ENCODE measurements around the gene LRRC53.

The LRRC53 gene

DNA sequence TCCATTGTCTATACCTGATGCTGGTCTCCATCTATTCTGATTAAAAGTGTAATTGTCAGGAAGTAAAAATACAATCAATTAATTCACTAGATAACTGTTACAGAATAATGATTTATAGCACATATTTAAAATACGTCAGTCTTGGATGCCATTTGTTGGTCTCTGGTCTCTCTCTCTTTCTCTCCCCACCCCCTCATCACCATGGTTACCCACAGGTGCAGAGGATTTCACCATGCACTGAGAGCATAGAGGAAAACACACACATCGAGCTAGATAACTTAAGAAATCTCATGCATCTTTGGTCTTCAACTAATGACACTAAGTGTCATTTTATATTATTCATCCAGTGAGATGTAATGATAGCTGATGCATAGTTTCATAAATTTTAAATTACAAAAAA is 33.4 kb downstream of the LRRC53 start:
- H3K4me3 ChIP-seq (ENCODE audit: low read depth, low read length): no peak overlapping the region
- DNase-seq (ENCODE audit: low read depth): no peak
- TF ChIP-seq, protein P1, sequence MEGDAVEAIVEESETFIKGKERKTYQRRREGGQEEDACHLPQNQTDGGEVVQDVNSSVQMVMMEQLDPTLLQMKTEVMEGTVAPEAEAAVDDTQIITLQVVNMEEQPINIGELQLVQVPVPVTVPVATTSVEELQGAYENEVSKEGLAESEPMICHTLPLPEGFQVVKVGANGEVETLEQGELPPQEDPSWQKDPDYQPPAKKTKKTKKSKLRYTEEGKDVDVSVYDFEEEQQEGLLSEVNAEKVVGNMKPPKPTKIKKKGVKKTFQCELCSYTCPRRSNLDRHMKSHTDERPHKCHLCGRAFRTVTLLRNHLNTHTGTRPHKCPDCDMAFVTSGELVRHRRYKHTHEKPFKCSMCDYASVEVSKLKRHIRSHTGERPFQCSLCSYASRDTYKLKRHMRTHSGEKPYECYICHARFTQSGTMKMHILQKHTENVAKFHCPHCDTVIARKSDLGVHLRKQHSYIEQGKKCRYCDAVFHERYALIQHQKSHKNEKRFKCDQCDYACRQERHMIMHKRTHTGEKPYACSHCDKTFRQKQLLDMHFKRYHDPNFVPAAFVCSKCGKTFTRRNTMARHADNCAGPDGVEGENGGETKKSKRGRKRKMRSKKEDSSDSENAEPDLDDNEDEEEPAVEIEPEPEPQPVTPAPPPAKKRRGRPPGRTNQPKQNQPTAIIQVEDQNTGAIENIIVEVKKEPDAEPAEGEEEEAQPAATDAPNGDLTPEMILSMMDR (IDR thresholded peaks at IDR 0.05; ENCODE audit: control insufficient read depth, extremely low read depth, insufficient read depth): no peak

DNA sequence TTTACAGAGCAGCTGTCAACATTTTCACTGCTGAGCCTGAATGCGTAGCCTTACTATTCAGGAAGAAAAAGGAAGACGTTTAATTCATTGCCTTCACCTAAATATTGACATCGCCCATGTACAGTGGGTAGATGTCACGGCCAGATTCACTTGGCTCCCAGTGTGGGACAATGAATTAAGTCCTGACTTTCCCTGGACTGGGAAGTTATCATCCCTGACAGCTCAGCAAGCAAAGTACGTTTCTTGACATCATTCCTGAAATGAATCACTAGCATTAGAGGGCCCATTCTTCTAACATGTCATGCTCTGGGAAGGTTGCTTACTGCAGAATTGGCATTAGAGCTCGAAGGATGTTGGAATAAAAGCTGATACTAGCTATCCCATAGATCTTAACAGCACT is 37.8 kb downstream of the LRRC53 start:
- no peak overlapping the region for H3K4me3 ChIP-seq (ENCODE audit: low read depth, low read length)
- no peak for DNase-seq (ENCODE audit: low read depth)
- TF ChIP-seq, protein P1 (IDR thresholded peaks at IDR 0.05; ENCODE audit: control insufficient read depth, extremely low read depth, insufficient read depth): no peak

DNA sequence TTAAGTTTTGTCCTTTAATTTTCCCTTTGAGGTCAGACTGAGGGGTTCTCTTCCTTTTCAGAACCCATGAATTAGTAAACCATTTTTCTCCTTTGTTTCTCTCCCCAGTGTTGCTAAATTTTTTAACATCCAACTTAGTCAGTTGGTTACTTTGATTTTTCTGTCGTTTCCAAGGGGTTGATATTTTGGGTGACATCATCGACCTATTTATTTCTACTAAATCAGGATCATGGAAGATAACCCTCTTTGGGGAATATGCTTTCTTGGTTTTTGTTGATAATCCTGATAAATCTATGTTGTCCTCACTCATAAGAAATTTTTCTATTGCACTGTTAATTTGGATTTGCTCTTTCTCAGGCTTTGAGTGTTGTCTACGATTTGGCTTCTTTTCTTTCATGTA is 40.9 kb downstream of the LRRC53 start:
- TF ChIP-seq, protein P1 (IDR thresholded peaks at IDR 0.05; ENCODE audit: control insufficient read depth, extremely low read depth, insufficient read depth): no peak
- H3K4me3 ChIP-seq (ENCODE audit: low read depth, low read length): no peak overlapping the region
- no peak for DNase-seq (ENCODE audit: low read depth)

DNA sequence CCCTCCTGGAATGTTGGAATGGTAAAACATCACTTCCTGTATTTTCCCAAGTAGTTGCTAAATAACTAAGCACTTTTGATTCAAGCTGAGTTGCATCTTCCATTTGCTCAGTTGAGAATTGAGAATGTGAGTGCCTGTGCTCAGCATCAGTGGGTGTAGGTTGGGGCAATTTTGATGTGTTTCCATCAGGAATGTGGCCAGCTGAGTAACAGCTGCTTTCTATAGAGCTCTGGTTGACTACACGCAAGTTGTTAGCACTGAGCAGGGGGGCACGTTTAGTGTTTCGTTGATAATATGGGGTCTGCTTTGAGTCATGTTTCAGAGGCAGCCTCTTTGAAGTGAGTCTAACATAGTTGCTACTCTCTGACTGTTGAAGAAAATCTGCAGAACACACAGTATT is 41.5 kb downstream of the LRRC53 start:
- DNase-seq (ENCODE audit: low read depth): no peak
- TF ChIP-seq, protein P1 (IDR thresholded peaks at IDR 0.05; ENCODE audit: control insufficient read depth, extremely low read depth, insufficient read depth): no peak
- H3K4me3 ChIP-seq (ENCODE audit: low read depth, low read length): no peak overlapping the region

DNA sequence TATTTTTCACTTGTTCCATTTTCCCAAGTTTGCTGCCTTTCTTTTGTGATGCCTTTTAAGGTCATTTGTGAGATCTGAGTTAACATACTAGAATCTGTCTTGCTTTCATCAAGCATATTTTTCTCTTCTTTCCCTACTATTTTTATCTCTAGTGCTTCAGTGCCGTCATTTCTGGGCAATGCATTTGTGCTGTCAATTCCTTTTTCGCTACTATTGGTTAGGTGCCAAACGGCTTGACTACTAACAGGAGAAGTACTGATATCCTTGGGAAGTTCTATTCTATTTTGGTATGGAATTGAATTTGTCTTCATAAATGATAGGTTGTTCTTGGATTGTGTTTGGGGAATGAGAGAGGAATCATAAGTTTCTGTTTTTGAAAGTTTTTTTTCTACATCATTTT is 42.2 kb downstream of the LRRC53 start:
- H3K4me3 ChIP-seq (ENCODE audit: low read depth, low read length): no peak overlapping the region
- no peak for DNase-seq (ENCODE audit: low read depth)
- TF ChIP-seq, protein P1 (IDR thresholded peaks at IDR 0.05; ENCODE audit: control insufficient read depth, extremely low read depth, insufficient read depth): no peak

DNA sequence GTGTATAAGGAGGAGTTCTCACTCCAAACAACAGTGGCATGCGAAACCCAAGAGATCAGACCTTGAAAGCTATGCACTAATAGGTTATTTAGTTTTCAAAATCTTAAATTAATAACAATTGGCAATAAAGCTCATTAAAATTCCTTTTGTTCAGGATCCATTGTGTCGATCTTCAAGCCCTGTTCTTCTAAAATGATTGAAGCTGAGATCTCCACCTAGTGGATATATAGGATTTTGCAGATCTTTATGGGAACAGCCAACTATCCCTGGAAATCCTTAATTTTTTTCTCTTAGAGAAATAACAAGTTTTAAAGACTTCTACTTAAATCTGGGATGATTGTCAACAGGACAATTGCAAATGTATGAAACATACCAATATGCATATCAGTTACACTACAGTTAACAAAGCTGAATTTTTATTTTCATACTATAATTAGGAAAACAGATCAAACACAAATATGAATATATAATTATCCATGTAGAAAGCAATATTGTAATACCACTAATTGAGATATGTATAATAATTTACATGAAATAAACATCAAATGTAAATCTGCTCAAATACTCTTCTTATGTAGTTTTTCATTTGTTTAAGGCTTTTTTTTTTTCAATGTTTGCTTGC is 43.3 kb downstream of the LRRC53 start:
- TF ChIP-seq, protein P1 (IDR thresholded peaks at IDR 0.05; ENCODE audit: control insufficient read depth, extremely low read depth, insufficient read depth): peak; percentile 53
- DNase-seq (ENCODE audit: low read depth): peak; percentile 21
- no peak overlapping the region for H3K4me3 ChIP-seq (ENCODE audit: low read depth, low read length)

DNA sequence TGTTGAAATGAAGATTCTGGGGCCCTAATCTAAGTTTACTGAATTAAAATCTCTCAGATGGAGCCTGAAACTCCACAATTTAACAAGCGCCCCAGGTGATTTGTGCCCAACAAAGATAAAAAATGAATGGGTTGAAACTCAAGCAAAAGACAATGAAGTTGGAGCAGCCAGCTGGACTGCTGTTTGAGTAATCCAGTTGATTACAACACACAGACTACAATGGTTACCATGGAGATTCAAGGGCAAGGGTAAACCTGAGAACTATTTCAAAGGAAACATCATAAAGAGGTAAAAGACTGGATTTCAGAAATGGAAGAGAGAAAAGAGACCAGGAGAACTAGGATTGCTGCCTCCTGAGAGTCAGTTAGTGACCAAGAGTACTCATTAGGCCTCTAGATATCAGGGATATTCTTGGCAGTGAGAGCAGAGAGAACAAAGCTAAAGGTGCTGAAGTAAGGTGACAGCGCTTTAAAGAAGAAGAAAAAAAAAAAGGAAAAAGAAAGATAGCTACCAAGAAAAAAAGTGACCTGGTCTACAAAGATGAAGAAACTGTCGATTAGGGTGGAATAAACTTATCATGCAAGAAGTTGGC is 44.5 kb downstream of the LRRC53 start:
- no peak for DNase-seq (ENCODE audit: low read depth)
- TF ChIP-seq, protein P1 (IDR thresholded peaks at IDR 0.05; ENCODE audit: control insufficient read depth, extremely low read depth, insufficient read depth): no peak
- H3K4me3 ChIP-seq (ENCODE audit: low read depth, low read length): no peak overlapping the region

Data from LNCaP clone FGC (cell line).